NCI-H1436 treated with DMSO at 0.1 percent for 48 hours (cell line): ENCODE data around the gene SNX24.

Experiments
- DNase-seq: peaks from one replicate; lab custom pipeline; 2025; lab: John Stamatoyannopoulos, UW

The SNX24 gene

DNA sequence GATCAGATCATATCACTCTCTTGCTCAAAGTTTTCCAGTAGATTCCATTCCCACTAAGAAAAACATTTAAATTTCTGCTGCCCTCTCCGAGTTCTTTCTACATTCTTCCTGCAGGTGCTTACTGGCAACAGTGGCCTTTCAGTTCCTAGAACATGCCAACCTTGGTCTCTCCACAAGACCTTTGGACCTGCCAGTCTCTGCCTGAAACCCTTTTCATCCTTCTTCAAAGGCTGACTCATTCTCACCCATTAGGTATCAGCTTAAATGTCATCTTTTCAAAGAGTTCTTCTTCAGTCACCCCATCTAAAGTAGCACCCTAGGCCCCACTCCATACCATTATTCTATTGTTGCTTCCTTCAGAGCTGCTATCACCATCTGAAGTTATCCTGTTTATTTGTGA is 169.3 kb downstream of the SNX24 start:
- no peak for DNase-seq

DNA sequence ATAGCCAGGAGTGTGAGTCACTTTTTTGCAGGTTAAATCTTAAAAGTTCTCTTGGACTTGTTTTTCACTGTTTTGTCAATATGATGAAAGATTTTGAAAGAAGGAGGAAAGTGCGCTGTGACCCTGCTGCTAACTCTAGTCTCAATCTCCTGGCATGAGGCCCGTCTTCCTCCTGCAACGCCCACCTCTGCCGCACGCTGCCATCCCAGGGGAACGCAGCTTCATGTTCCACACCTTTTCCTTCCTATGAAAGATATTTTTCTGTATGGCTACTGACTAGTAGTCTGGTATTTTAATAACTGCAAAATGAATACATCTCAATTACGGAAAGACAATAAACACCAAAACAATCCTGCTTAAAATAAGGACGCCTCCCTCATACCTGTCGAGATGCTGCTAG is 182.8 kb downstream of the SNX24 start:
- no peak for DNase-seq

- no peak for DNase-seq
Observed at GRCh38 chr5:123033157-123033671, 187.8 kb downstream of the SNX24 start.

- DNase-seq, result no peak
Observed at GRCh38 chr5:123035360-123035917, 190.0 kb downstream of the SNX24 start.

GRCh38 chr5:123035918-123036390 is 190.5 kb downstream of the SNX24 start:
- no peak for DNase-seq

- no peak for DNase-seq
Observed at GRCh38 chr5:123036391-123037103, 191.1 kb downstream of the SNX24 start, which contains the start of gene PPIC. Gene PPIC (minus strand): TSS chr5:123036725. CDS start chr5:123036625, 100 bp downstream.

GRCh38 chr5:123037104-123037418 is 191.6 kb downstream of the SNX24 start:
- no peak for DNase-seq

GRCh38 chr5:123039673-123040072 is 194.3 kb downstream of the SNX24 start:
- no peak for DNase-seq

DNA sequence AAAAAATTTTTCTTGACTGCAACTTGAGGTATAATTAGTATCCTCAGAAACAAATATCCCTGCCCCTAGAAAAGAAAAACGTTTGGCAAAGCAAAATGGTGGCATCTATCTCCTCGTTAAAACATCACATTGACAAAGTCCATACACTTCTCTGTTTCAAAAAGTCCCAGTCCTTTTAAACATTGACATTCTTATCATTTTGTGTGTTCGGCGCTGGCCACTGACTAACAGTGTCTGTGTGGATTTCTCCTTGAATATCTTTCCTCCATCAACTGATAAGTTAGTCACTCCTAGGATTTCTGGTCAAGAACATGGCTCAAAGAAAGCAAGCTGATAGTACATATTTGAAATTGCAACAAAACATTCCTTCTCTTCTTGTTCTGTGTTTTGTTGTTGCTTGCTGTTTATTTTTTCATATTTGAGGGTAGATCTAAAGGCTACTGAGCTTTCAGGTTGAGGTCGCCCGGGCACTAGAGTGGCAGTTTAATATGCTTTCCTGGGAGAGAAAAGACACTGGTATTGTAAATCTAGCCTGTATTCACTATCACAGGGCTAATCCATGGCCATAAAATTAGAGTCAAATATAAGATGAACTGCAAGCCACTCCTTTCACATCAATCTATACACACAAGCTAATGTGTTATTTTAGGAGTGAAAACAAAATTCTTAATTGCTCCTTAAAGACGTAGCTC is 199.7 kb downstream of the SNX24 start:
- no peak for DNase-seq

- no peak for DNase-seq
Observed at GRCh38 chr5:123046222-123046621, 200.8 kb downstream of the SNX24 start.

DNA sequence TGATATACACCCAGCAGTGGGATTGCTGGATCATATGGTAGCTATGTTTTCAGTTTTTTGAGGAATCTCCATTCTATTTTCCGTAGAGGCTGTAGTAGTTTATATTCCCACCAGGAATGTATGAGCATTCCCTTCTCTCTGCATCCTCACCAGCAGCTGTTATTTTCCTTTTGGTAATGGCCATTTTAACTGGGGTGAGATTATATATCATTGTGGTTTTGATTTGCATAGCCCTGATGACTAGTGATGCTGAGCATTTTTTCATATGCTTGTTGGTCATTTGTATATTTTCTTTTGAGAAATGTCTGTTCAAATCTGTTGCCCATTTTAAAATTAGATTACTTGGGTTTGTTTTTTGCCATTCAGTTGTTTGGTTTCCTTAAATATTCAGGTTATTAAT is 202.3 kb downstream of the SNX24 start:
- DNase-seq, result no peak

DNA sequence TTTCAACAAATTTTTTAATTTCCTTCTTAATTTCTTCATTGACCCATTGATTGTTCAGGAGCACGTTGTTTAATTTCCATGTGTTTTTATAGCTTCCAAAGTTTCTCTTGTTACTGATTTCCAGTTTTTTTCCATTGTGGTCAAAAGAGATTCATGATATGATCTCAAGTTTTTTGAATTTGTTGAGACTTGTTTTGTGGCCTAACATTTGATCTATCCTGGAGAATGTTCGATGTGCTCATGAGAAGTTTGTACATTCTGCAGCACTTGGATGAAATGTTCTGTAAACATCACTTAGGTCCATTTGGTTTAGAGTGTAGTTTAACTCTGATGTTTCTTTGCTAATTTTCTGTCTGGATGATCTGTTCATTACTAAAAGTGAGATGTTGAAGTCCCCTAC is 205.8 kb downstream of the SNX24 start:
- no peak for DNase-seq
